GM19193 (cell line): ENCODE data around the gene HTR3D.

Experiments used
- POLR2A ChIP-seq: IDR thresholded peaks from 4 replicates; pipeline ENCODE4 v1.6.1; 2011; ENCODE audit not compliant: insufficient read depth, insufficient read length; ENCODE audit errors: extremely low read depth

The HTR3D gene

DNA sequence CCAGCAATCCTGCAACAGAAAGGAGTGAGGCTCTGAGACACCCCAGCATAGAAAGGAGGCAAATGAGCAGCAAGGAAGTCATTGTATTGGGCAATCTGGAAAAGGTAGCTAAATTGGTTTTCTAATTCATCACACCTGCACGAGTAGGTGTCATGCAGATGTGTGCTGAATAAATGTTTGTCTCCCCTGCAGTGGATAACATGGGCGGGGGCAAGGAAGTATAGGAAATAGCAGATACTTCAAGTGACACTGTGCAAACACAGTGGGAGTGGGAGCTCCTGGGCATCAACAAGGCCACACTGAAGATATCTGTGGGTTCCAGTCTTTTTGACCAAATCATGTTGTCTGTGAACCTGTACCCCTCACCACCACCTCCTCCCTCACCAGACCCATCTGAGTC, 50.9 kb downstream of the HTR3D start:
- no peak for TF ChIP-seq POLR2A

DNA sequence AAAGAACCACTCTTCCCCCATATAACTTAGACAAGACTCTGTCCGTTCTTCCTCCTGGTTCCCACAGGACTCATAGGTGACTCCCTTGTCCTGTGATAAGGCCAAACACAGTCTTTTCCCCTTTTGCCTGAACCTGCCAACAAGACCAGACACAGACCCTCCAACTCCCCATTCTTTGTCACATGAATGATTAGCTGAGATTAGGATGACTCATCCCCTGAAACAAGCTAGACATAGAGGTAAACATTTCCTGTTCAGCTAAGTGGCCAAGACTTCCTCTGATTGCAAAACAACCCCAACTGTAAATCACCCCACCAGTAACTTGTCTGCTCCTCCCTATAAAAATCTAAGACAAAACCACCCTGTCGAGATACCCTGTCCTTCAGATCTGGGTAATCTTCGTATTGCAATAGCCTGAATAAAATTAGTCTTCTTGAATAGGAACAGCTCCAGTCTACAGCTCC, 53.9 kb downstream of the HTR3D start:
- TF ChIP-seq POLR2A = no peak
